MV-4-11 (cell line): ENCODE results near the gene NARF.
A peak's percentile ranks its signal among the peaks of the same experiment; 100 is the strongest.

Source experiments
- DNase-seq: peaks from one replicate; lab custom pipeline; 2025; lab: John Stamatoyannopoulos, UW

Gene NARF

DNA sequence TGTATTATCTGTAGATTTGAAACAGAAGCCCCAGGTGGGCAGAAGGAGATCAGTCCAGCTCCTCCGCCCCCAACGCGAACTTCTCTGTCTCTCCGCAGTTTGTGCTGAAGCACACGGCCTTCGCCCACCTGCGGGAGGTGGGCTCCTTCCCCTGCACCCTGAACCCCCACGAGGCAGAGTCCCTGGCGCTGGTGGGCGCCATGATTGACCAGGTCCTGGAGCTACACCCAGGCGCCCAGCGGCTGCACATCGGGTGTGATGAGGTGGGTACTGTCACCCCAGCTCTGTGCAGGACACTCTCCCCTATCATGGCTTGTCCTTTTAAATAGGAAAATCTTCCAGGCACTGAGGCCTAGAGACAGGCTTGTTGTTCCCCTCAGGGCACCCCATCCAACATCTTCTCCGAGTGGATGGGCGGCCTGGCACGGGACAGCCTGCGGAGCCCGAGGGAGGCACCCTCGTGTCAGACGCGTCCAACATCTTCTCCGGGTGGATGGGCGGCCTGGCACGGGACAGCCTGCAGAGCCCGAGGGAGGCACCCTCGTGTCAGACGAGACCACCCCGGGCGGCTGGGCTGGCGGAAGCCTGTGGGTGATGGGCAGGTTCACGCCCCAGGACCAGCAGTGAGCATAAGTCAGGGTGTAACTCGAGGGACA lies 24.9 kb upstream of the NARF start:
- no peak for DNase-seq

DNA sequence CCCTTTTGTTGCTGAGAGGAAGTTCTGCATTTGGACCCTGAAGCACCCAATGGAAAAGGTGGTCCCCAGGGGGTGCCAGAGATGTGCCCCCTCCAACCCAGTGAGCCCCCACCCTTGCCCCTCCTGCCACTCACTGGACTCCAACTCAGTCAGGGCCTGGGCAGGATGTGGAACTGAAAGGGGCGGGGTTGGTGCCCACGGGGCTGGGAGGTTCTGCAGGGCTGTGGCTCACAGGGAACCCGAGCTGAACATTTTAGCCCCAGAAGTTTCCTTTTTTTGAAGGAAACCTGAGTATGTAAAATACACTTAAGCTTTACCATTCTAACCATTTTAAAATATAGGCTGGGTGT lies 24.4 kb upstream of the NARF start:
- no peak for DNase-seq

GRCh38 chr17:82435103-82435502 lies 23.4 kb upstream of the NARF start:
- no peak for DNase-seq

- no peak for DNase-seq
Measured at GRCh38 chr17:82435601-82436583, 22.6 kb upstream of the NARF start.

DNA sequence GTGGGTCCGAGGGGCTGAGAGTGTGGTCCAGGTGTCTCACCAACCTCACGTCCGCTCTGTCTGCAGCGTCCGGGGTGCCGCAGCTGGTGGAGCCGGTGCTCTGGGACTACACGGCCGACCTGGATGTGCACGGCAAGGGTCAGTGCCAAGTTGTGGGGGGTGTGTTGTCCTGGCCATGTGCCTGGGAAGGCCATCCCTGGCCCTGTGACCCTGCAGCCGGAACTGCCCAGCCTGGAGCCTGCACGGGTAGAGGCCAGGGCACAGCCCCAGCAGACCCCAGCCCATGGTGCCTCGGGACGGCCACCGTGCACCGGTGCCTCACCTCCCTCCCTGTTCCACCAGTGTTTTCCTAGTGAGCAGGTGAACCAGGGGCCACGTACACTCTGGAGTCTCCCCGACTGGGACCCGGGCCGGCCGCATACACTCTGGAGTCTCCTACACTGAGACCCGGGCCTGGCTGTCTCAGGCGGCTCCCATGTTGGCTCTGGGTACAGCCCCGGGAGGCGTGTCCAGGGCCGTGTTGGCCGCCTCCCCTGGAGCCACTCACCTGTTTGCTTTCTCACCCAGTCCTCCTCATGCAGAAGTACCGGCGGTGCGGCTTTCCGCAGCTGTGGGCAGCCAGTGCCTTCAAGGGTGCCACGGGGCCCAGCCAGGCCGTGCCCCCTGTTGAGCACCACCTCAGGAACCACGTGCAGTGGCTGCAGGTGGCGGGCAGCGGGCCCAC lies 21.8 kb upstream of the NARF start:
- DNase-seq, result no peak

DNA sequence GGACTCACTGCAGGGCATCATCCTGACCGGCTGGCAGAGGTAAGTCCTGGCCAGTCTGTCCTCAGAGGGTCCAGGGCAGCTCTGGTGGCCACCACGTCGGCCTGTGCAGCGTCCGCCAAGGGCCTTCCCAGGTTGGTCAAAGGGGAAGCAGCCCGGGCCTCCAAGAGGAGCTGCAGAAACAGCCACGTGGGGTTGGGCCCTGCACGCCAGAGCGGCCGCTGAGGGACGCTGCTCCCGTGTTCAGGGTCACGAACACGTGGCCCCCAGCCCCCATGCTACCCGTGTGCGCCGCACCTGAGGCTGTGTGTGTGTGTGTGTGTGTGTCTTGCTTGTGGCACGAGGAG lies 21.2 kb upstream of the NARF start:
- no peak for DNase-seq

GRCh38 chr17:82438401-82439193 lies 19.9 kb upstream of the NARF start:
- no peak for DNase-seq

DNA sequence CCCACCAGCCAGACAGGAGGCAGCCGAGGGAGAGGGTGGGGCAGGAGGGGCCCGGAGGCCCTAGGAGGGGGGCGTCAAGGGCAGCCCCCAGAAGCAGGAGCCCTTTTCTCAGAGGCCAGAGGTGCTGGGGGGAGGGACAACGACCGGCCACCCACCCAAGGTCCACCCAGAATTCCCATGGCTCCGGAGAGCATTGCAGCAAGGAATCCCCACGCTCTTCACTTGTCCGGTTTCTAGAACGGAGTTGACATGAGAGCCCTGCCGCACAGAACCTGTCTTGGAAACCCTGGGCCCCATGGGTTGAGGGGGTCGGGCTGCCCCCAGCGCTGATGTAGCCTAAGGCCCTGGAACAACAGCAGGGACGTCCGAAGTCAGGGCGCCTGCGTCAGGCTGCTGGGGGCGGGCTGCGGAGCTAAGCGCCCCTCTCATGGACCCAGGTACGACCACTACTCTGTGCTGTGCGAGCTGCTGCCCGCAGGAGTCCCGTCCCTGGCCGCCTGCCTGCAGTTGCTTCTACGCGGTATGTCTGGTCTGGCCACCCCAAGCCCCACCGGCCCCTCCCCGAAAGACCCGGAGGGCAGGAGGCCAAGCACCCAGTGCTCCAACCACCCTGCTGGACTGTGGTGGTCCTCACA lies 19.2 kb upstream of the NARF start:
- no peak for DNase-seq

DNA sequence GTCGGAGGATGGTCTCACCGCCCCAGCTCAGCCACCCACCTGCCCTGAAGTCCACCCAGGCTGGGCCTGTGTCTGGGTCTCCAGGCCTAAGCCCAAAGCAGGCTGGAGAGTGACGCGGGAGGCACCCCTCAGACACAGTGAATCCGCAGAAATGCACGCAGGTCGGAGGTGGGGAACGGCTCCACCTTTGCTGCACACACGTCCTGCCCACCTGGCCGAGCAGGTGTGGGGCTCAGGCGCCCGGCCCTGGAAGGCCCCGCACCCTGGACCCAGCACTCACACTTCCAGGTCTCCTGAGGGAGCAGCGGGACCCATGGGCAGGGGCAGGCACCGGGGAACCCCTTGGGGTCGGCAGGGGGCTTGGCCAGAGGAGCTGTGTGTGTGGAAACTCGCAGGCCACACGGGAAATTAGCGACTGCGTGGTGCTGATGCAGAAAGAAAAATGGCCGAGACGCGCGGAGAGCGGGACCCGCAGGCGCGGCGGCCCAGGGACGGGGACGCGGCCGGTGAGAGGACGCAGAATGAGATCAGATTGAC lies 18.6 kb upstream of the NARF start:
- DNase-seq, result no peak

GRCh38 chr17:82440469-82440981 lies 18.0 kb upstream of the NARF start:
- peak; percentile 78 for DNase-seq

DNA sequence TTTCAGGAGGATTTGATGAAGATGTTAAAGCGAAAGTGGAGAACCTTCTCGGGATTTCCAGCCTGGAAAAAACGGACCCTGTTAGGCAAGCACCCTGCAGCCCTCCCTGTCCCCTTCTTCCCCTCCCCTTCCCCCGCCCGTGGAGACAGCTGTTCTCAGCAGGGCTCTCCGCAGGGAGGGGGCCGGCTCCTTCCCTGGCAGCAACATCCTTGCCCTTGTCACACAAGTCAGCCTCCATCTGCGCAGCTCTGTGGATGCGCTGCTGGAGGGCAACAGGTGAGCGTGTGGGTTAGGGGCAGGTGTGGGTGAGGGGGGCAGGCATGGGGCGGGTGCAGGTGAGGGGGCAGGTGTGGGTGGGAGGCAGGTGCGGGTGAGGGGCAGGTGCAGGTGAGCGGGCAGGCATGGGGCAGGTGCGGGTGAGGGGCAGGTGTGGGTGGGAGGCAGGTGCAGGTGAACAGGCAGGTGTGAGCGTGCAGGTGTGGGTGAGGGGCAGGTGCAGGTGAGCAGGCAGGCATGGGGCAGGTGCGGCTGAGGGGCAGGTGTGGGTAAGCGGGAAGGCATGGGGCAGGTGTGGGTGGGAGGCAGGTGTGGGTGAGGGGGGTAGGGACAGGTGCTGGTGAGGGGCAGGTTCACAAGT lies 17.4 kb upstream of the NARF start:
- DNase-seq, result peak; percentile 53

DNA sequence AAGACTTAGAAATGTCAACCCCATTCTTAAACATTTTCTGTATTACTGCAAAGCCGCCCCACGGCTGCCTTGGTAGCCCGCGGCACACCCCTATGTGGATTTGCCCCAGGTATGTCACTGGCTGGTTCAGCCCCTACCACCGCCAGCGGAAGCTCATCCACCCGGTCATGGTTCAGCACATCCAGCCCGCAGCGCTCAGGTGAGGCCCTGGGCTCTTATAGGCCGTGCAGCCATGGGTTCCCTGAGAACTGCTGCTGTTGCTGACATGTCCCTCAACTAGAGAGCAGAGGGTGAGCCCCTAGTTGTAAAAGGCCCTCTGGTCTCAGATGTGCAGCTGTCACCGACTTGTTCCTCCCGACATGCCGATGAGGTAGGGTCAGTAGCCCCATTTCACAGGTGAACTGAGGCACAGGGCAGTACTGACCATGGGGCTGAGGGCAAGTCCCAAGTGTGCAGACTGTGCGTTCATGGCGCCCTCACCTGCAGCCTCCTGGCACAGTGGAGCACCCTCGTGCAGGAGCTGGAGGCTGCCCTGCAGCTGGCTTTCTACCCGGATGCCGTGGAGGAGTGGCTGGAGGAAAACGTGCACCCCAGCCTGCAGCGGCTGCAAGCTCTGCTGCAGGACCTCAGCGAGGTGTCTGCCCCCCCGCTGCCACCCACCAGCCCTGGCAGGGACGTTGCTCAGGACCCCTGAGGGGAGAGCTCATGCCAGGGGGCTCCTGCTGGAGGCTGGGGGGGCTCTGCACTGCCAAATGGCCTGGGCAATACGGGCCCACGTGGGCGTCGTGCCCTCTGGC lies 16.7 kb upstream of the NARF start:
- DNase-seq, result no peak

DNA sequence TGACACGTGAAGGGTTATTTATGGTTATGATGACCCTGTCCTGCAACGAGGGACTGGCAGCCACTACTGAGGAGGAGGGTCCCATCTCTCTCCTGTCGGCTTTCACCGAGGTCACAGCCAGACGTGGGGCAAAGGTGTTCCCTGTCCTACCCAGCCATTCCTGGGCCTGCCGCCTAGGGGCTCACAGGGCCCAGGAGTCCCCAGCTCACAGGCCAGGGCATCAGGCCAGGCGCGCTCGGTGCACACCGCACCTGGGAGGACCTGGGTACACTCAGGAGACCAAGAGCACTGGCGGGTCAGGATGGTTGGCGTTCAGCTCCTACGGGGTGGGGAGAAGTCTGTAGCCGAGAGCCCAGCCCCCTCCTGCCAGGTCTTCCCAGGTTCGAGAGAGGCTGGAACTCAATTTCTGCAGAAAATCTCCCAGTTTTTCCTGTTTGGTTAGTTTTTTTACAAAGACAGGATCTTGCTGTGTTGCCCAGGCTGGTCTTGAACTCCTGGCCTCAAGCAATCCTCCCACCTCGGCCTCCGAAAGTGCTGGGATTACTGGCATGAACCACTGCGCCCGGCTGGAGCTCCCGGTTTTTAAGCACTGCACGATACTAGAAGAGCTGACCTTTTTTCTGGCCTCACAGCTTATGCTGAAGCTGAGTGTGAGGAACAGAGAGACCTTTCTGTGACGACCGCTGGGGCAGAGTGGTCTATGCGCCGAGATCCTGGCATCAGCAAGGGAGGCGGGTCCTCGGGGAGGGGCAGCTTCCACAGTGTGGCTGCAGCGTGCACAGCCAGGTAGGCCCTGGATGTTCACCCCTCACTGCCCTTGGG lies 15.7 kb upstream of the NARF start:
- DNase-seq, result no peak

GRCh38 chr17:82443465-82444283 lies 14.9 kb upstream of the NARF start:
- no peak for DNase-seq

DNA sequence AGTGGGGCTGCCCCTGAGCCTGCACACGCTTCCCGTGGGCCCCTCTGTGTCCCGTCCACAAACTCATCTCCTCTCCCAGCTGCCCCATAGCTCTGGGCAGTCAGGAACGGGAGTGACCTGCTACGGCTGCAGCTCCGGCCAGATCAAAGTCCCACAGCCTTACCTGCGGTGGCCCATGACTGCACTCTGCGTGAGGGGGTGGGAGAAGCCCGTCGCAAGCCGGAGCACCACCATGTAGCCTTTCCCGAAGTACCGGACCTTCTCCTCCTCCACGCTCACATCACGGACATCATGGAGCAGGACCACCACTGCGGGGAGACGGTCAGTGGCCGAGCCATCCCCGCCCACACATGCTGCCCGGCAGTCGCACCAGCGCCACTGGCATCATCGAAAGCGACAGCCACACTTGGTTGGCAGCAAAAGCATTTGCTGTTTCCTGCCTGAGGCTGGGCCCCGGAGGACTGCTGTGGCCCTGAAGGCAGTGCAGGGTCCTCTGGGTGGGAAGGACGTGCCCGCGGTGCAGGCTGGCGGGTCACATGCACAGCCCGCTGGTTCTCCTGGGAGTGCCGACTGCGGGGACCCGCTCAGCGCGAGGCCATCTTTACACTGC lies 14.2 kb upstream of the NARF start:
- DNase-seq, result no peak

GRCh38 chr17:82444941-82445521 lies 13.5 kb upstream of the NARF start:
- DNase-seq, result no peak

DNA sequence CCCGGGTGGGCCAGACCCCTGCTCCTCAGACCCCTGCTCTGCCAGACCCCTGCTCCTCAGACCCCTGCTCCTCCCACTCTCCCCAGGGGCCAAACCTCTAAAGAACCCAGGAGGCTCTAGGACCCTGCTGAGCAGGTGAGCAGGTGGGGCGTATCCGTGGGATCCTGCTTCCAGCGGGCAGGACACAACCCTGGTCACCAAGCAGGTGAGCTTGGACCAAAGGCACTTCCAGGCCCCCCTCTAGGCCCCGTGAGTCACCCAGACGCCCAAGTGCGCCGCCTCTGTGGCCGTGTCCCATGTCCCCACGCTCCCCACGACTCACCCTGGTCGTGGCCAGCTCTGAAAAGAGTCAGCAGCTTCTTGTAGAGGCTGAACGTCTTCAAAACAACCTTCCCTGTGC lies 13.0 kb upstream of the NARF start:
- no peak for DNase-seq
